ENCODE data around the gene CACNB4.
"Not testable (repeated sequence)": the region's sequence is repeated elsewhere in the genome, so short reads cannot be mapped to it uniquely, and the experiment has no call there.

The CACNB4 gene

GRCh38 chr2:152019732-152020131 lies 79.1 kb downstream of the CACNB4 start:
- DNase-seq (ENCODE audit: low read depth, low spot score): no peak

GRCh38 chr2:152016181-152017120 lies 82.4 kb downstream of the CACNB4 start:
- DNase-seq (ENCODE audit: low read depth, low spot score): no peak

GRCh38 chr2:152015552-152015951 lies 83.3 kb downstream of the CACNB4 start:
- no peak for DNase-seq (ENCODE audit: low read depth, low spot score)

- DNase-seq (ENCODE audit: low read depth, low spot score): no peak
Observed at GRCh38 chr2:152012697-152013096, 86.1 kb downstream of the CACNB4 start.

- no peak for DNase-seq (ENCODE audit: low read depth, low spot score)
Observed at GRCh38 chr2:152011724-152012123, 87.1 kb downstream of the CACNB4 start.

- DNase-seq (ENCODE audit: low read depth, low spot score): no peak
Observed at GRCh38 chr2:152005607-152006006, 93.2 kb downstream of the CACNB4 start.

GRCh38 chr2:152003283-152003682 lies 95.6 kb downstream of the CACNB4 start:
- not testable (repeated sequence) for DNase-seq (ENCODE audit: low read depth, low spot score)

GRCh38 chr2:151999053-151999452 lies 99.8 kb downstream of the CACNB4 start:
- DNase-seq (ENCODE audit: low read depth, low spot score): no peak

- DNase-seq (ENCODE audit: low read depth, low spot score): no peak
Observed at GRCh38 chr2:151996243-151997003, 102.4 kb downstream of the CACNB4 start.

GRCh38 chr2:151995161-151995557 lies 103.7 kb downstream of the CACNB4 start:
- DNase-seq (ENCODE audit: low read depth, low spot score): no peak

- not testable (repeated sequence) for DNase-seq (ENCODE audit: low read depth, low spot score)
Observed at GRCh38 chr2:151994178-151994577, 104.7 kb downstream of the CACNB4 start.

- no peak for DNase-seq (ENCODE audit: low read depth, low spot score)
Observed at GRCh38 chr2:151991010-151991409, 107.8 kb downstream of the CACNB4 start.

GRCh38 chr2:151989378-151989777 lies 109.5 kb downstream of the CACNB4 start:
- DNase-seq (ENCODE audit: low read depth, low spot score): no peak

- no peak for DNase-seq (ENCODE audit: low read depth, low spot score)
Observed at GRCh38 chr2:151987484-151987883, 111.4 kb downstream of the CACNB4 start.

GRCh38 chr2:151984424-151985083 lies 114.3 kb downstream of the CACNB4 start:
- no peak for DNase-seq (ENCODE audit: low read depth, low spot score)

GRCh38 chr2:151983221-151983620 lies 115.6 kb downstream of the CACNB4 start:
- no peak for DNase-seq (ENCODE audit: low read depth, low spot score)

GRCh38 chr2:151981886-151982285 lies 117.0 kb downstream of the CACNB4 start:
- no peak for DNase-seq (ENCODE audit: low read depth, low spot score)

GRCh38 chr2:151979694-151980093 lies 119.2 kb downstream of the CACNB4 start:
- no peak for DNase-seq (ENCODE audit: low read depth, low spot score)

GRCh38 chr2:151978709-151979108 lies 120.1 kb downstream of the CACNB4 start:
- DNase-seq (ENCODE audit: low read depth, low spot score): no peak

- DNase-seq (ENCODE audit: low read depth, low spot score): no peak
Observed at GRCh38 chr2:151977631-151978030, 121.2 kb downstream of the CACNB4 start.

GRCh38 chr2:151976945-151977353 lies 121.9 kb downstream of the CACNB4 start:
- DNase-seq (ENCODE audit: low read depth, low spot score): no peak

Data from activated naive CD8-positive, alpha-beta T cell treated with anti-CD3 and anti-CD28 coated beads, Interleukin-2, amount 50 U/mL, for 16 hours (primary cell).